Stimulated activated CD8-positive, alpha-beta memory T cell treated with anti-CD3 and anti-CD28 coated beads, Interleukin-7, amount 100 ng/mL, for 24 hours (primary cell): ENCODE results near the gene JAK2.
"Not testable (repeated sequence)": the region's sequence is repeated elsewhere in the genome, so short reads cannot be mapped to it uniquely, and the experiment has no call there.

Source experiments
- DNase-seq: peaks from one replicate; pipeline ENCODE4 v3.0.0-alpha.2; 2020; ENCODE audit warnings: low read depth

Gene JAK2

GRCh38 chr9:5042661-5043178 lies 57.6 kb downstream of the JAK2 start:
- no peak for DNase-seq

GRCh38 chr9:5043381-5043780 lies 58.3 kb downstream of the JAK2 start:
- no peak for DNase-seq

DNA sequence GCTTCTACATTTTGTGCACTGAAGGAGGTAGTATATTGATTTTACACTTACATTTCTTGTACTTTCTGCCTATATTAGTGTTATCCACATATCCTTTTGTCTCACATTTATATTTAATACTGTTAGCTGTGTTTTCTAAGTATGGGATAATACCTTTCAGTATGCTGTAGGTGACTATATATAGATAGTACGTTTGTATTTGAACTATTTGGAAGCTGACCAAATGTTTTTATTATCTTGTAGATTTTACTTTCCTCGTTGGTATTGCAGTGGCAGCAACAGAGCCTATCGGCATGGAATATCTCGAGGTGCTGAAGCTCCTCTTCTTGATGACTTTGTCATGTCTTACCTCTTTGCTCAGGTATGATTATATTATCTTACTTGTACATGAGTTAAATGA lies 59.1 kb downstream of the JAK2 start:
- no peak for DNase-seq

DNA sequence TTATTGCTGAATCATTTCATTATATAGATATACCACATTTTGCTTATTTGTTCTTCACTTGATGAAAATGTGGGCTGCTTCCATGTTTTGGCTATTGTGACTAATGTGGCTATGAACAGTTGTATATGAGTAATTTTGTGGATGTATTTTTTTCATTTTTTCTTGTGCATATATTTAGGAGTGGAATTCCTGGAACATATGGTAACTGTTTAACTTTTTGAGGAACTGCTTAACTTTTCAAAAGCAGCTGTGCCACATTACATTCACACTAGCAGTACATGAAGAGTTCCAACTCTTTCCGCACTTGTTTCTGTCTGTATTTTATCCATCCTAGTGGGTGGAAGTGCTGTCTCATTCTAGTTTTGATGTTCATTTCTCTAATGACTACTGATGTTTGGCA lies 67.8 kb downstream of the JAK2 start:
- no peak for DNase-seq

DNA sequence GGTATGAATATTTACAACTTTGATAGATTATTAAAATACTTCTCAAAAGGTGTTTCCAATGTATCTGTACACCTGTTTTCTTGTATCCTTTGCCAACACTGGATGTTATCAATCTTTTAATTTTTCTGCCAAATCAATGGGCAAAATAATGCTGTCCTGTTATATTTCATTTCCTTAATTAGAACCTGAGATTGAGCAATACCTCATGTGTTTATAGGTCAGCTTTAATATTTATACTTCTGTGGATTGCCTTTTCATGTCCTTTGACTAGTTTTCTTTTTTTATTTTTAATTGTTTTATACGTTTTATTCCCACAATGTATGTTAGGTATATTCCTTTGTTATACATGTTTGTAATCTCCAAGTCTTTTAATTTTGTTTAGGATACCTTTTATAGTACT lies 77.6 kb downstream of the JAK2 start:
- no peak for DNase-seq

GRCh38 chr9:5072871-5073270 lies 87.8 kb downstream of the JAK2 start:
- DNase-seq, result no peak

GRCh38 chr9:5073701-5074100 lies 88.6 kb downstream of the JAK2 start:
- DNase-seq, result no peak

GRCh38 chr9:5085993-5086392 lies 100.9 kb downstream of the JAK2 start:
- DNase-seq, result no peak

DNA sequence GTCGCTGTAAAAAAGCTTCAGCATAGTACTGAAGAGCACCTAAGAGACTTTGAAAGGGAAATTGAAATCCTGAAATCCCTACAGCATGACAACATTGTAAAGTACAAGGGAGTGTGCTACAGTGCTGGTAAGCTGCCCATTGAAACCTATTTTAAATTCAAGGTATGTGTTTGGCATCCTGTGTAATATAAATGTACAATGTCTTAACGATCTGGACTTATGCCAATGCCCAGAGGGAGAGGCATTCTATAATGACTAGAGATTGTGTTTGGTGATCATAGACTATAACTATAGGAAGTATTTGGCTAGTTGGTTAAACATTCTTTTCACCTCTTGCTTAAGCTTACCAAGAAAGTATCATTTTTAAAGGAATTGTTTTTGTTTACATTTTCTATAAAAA lies 104.7 kb downstream of the JAK2 start:
- no peak for DNase-seq

DNA sequence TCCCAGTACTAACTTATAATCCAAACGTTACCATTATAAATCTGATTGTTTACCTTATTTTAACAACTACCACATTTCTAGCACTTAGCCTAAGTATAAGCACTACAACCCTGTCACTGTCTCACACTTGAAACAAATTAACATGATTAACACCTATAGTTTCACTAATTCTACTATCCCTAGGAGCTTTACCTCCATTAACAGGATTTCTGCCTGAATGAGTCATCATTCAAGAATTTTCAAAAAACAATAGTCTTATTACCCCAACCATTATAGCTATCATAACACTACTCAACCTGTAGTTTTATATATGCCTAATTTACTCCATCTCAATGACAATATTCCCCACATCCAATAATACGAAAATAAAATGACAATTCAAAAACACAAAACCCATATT lies 110.7 kb downstream of the JAK2 start:
- DNase-seq, result no peak

DNA sequence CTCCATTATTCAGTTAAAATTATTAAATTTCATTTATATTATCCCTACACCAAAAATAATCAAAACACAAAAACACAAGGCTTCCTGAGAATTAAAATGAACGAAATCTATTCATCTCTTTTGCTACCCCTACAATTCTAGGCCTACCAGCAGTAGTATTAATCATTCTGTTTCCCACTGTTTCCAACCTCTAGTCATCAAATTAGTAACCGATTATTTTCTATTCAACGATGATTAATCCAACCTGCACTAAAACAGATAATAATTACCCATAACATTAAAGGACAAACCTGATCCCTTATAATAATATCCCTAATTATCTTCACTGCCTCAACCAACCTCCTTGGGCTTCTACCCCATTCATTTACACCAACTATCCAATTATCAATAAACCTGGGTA lies 114.4 kb downstream of the JAK2 start:
- DNase-seq, result no peak

GRCh38 chr9:5101127-5101526 lies 116.1 kb downstream of the JAK2 start:
- not testable (repeated sequence) for DNase-seq

- not testable (repeated sequence) for DNase-seq
These were observed 121.4 kb downstream of the JAK2 start for GRCh38 chr9:5106517-5106916.

DNA sequence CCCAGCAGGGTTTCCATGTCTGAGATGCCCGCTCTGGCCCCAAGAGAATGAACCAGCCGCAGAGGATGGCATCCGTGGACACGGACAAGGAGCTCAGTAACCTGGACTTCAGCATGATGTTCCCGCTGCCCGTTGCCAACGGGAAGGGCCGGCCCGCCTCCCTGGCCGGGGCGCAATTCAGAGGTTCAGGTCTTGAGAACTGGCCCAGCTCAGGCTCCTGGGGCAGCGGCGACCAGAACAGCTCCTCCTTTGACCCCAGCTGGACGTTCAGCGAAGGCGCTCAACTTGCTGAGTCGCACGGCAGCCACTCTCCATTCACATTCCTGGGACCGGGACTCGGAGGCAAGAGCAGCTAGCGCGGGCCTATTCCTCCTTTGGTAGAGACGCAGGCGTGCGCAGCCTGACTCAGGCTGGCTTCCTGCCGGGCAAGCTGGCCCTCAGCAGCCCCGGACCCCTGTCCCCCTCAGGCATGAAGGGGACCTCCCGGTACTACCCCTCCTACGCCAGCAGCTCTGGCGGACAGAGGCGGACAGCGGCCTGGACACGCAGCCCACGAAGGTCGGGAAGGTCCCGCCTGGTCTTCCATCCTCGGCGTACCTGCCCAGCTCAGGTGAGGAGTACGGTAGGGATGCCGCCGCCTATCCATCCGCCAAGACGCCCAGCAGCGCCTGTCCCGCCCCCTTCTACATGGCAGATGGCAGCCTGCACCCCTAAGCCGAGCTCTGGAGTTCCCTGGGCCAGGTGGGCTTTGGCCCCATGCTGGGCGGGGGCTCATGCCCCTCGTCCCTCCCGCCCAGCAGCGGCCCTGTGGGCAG lies 126.0 kb downstream of the JAK2 start:
- no peak for DNase-seq

- DNase-seq, result no peak
These were observed 126.6 kb downstream of the JAK2 start for GRCh38 chr9:5111696-5112095.

DNA sequence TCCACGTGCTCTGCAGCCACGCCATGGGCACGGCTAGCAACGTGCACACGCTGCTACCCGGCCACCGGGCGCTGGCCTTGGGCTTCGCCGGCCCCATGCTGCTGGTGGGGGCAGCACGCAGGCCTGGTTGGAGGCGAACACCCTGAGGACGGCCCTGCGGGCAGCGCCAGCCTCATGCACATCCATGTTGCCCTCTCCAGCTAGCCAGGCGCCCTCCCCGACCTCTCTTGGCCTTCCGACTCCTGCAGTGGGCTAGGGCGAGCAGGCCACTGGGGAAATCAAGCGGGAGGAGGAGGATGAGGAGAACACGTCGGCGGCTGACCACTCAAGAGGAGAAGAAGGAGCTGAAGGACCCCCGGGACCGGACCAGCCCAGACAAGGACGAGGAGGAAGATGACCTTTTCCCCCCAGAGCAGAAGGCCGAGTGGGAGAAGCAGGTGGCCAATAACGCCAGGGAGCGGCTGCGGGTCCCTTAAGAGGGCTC lies 127.1 kb downstream of the JAK2 start:
- no peak for DNase-seq

- DNase-seq, result no peak
These were observed 127.6 kb downstream of the JAK2 start for GRCh38 chr9:5112646-5113045.

DNA sequence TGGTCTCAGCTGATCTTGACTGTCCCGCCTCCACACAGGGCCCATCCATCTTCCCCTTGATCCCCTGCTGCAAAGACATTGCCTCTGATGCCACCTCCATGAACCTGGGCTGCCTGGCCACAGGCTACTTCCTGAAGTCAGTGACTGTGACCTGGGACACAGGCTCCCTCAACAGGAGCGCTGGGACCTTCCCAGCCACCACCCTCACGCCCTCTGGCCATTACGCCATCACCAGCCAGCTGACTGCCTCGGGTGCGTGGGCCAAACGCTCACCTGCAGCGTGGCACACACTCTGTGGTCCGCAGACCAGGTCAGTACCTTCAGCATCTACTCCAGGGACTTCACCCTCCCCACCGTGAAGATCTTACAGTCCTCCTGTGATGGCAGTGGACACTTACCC lies 128.5 kb downstream of the JAK2 start:
- no peak for DNase-seq

GRCh38 chr9:5113994-5114748 lies 129.1 kb downstream of the JAK2 start:
- DNase-seq, result no peak

- no peak for DNase-seq
These were observed 137.0 kb downstream of the JAK2 start for GRCh38 chr9:5122116-5122515.

GRCh38 chr9:5122516-5122915 lies 137.4 kb downstream of the JAK2 start:
- DNase-seq, result no peak

GRCh38 chr9:5140151-5140550 lies 155.1 kb downstream of the JAK2 start:
- no peak for DNase-seq

DNA sequence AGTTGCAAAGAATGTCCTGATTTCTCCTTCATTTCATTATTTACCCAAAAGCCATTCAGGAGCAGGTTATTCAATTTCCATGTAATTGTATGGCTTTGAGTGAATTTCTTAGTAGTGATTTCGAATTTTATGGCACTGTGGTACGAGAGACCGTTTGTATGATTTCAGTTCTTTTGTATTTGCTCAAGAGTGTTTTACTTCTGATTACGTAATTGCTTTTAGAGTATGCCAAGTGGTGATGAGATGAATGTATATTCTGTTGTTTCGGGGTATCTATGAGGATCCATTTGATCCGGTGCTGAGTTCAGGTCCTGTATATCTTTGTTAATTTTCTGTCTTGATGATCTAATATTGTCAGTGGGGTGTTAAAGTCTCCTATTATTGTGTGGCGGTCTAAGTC lies 159.1 kb downstream of the JAK2 start:
- no peak for DNase-seq
